Erythroblast (primary cell): ENCODE results near the gene CARF.

ENCODE experiments used
- GATA1 ChIP-seq: IDR thresholded peaks from 2 replicates; pipeline ENCODE4 v1.6.1; 2011; ENCODE audit warnings: low read depth, mild to moderate bottlenecking, control low read depth, low read length, moderate library complexity
- POLR2A ChIP-seq: IDR thresholded peaks from 2 replicates; pipeline ENCODE4 v1.6.1; 2011; ENCODE audit warnings: mild to moderate bottlenecking, low read length

DNA sequence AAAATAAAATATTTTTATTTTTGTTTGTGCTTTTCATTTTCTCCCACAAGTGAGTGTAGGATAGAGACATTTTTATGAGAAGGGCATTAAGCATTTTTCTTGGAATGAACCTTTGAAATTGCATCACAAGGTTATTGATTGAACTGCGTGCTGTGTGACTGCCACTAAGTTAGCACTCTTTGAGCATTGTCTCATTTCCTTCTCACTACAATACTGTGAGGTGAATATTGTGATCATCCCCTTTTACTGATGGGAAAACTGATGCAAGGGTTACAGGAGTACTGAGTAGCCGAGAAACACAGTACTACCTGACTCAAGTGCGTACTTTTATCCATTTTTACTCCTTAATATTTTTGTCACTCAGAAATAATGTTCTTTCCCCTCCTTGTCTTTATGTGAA is 104.6 kb downstream of the CARF start:
- TF ChIP-seq POLR2A (no peak), GATA1 (no peak)
